Epithelial cell of esophagus (primary cell): ENCODE measurements around the gene AFAP1.

Experiments
- DNase-seq: peaks from one replicate; pipeline ENCODE4 v3.0.0; 2010; ENCODE audit warnings: low read depth
- H3K4me3 ChIP-seq: 2 replicates; pipeline ENCODE4 v1.5.1; 2011; ENCODE audit warnings: mild to moderate bottlenecking, low read length, control low read depth
- CTCF ChIP-seq: IDR thresholded peaks from 2 replicates; pipeline ENCODE4 v1.5.1; 2011; ENCODE audit warnings: low read depth, mild to moderate bottlenecking, low read length, control low read depth, inconsistent platforms; ENCODE audit not compliant: insufficient read depth; ENCODE audit errors: missing control alignments

The AFAP1 gene

GRCh38 chr4:7970361-7970946 is 30.8 kb upstream of the AFAP1 start:
- no peak overlapping the region for H3K4me3 ChIP-seq
- no peak for DNase-seq
- no peak for TF ChIP-seq CTCF

GRCh38 chr4:7968262-7968896 is 28.7 kb upstream of the AFAP1 start:
- no peak overlapping the region for H3K4me3 ChIP-seq
- DNase-seq: no peak
- no peak for TF ChIP-seq CTCF

GRCh38 chr4:7967501-7968261 is 28.0 kb upstream of the AFAP1 start:
- no peak overlapping the region for H3K4me3 ChIP-seq
- TF ChIP-seq CTCF: no peak
- no peak for DNase-seq

GRCh38 chr4:7967063-7967440 is 27.4 kb upstream of the AFAP1 start:
- DNase-seq: no peak
- TF ChIP-seq CTCF: no peak
- no peak overlapping the region for H3K4me3 ChIP-seq

- no peak for DNase-seq
- no peak overlapping the region for H3K4me3 ChIP-seq
- no peak for TF ChIP-seq CTCF
These were observed 26.8 kb upstream of the AFAP1 start for GRCh38 chr4:7966281-7967062.

GRCh38 chr4:7964890-7965662 is 25.4 kb upstream of the AFAP1 start:
- H3K4me3 ChIP-seq: no peak overlapping the region
- DNase-seq: peak; percentile 93
- TF ChIP-seq CTCF: no peak
